ENCODE measurements around the gene ITGB8. TPM values are rescaled to one million over a fixed set of nuclear protein-coding genes. Genes with fewer than 3 reads are reported as not detected.
A peak's percentile ranks its signal among the peaks of the same experiment; 100 is the strongest.

ITGB8 gene
- total and polyA plus RNA-seq, 4 donors, result 0.16 to 2.8 (median 0.51) TPM

- Histone ChIP-seq H3K9ac (ENCODE audit: low read depth in 1 of 2, low read length in 2 of 2) (no peak overlapping the region), H3K27ac (ENCODE audit: low read depth in 1 of 2, low read length in 2 of 2) (no peak overlapping the region), H3K9me3 (ENCODE audit: control insufficient read depth in 4 of 4, low read length in 3 of 4) (no peaks in the 10 kb centered on the region), H3K27me3 (ENCODE audit: control insufficient read depth in 4 of 4, insufficient read depth in 4 of 4, low read length in 3 of 4) (peaks cover 0 to 6% (median 0%) of the 10 kb centered on the region in 4 donors), H3K4me1 (ENCODE audit: control insufficient read depth in 4 of 4, insufficient read depth in 4 of 4, low read length in 3 of 4) (no peaks in the 10 kb centered on the region), H3K36me3 (ENCODE audit: control insufficient read depth in 4 of 4, insufficient read depth in 3 of 4, low read depth in 1 of 4, low read length in 3 of 4) (no peaks in the 10 kb centered on the region), H3K4me3 (ENCODE audit: low read depth in 1 of 3, low read length in 3 of 3) (no peak overlapping the region)
- WGBS, result 87% methylated on average over 6 of the region's 6 CpGs
- TF ChIP-seq TAF1 (conservative IDR thresholded peaks at IDR 0.05) (no peak), RAD21 (IDR thresholded peaks at IDR 0.05) (no peak)
- TF ChIP-seq, protein P1, sequence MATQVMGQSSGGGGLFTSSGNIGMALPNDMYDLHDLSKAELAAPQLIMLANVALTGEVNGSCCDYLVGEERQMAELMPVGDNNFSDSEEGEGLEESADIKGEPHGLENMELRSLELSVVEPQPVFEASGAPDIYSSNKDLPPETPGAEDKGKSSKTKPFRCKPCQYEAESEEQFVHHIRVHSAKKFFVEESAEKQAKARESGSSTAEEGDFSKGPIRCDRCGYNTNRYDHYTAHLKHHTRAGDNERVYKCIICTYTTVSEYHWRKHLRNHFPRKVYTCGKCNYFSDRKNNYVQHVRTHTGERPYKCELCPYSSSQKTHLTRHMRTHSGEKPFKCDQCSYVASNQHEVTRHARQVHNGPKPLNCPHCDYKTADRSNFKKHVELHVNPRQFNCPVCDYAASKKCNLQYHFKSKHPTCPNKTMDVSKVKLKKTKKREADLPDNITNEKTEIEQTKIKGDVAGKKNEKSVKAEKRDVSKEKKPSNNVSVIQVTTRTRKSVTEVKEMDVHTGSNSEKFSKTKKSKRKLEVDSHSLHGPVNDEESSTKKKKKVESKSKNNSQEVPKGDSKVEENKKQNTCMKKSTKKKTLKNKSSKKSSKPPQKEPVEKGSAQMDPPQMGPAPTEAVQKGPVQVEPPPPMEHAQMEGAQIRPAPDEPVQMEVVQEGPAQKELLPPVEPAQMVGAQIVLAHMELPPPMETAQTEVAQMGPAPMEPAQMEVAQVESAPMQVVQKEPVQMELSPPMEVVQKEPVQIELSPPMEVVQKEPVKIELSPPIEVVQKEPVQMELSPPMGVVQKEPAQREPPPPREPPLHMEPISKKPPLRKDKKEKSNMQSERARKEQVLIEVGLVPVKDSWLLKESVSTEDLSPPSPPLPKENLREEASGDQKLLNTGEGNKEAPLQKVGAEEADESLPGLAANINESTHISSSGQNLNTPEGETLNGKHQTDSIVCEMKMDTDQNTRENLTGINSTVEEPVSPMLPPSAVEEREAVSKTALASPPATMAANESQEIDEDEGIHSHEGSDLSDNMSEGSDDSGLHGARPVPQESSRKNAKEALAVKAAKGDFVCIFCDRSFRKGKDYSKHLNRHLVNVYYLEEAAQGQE (IDR thresholded peaks at IDR 0.05), result no peak
- no peak for DNase-seq (ENCODE audit: low spot score)
Measured at GRCh38 chr7:20338285-20338684, 7.6 kb downstream of the ITGB8 start.

GRCh38 chr7:20340839-20341238, 10.1 kb downstream of the ITGB8 start:
- H3K4me3 ChIP-seq (ENCODE audit: low read depth in 1 of 3, low read length in 3 of 3), result no peak overlapping the region
- H3K9ac ChIP-seq (ENCODE audit: low read depth in 1 of 2, low read length in 2 of 2), result no peak overlapping the region
- H3K9me3 ChIP-seq (ENCODE audit: control insufficient read depth in 4 of 4, low read length in 3 of 4), result no peaks in the 10 kb centered on the region
- H3K27me3 ChIP-seq (ENCODE audit: control insufficient read depth in 4 of 4, insufficient read depth in 4 of 4, low read length in 3 of 4), result peaks cover 0 to 5% (median 0%) of the 10 kb centered on the region in 4 donors
- DNase-seq (ENCODE audit: low spot score), result no peak
- no peaks in the 10 kb centered on the region for H3K36me3 ChIP-seq (ENCODE audit: control insufficient read depth in 4 of 4, insufficient read depth in 3 of 4, low read depth in 1 of 4, low read length in 3 of 4)
- TF ChIP-seq SP1 (IDR thresholded peaks at IDR 0.05), result peak; percentile 9
- TF ChIP-seq ZBTB33 (IDR thresholded peaks at IDR 0.05), result no peak
- TF ChIP-seq FOXA1 (IDR thresholded peaks at IDR 0.05), result no peak
- TF ChIP-seq YY1 (IDR thresholded peaks at IDR 0.05), result no peak
- no peaks in the 10 kb centered on the region for H3K4me1 ChIP-seq (ENCODE audit: control insufficient read depth in 4 of 4, insufficient read depth in 4 of 4, low read length in 3 of 4)
- no peak overlapping the region for H3K27ac ChIP-seq (ENCODE audit: low read depth in 1 of 2, low read length in 2 of 2)

GRCh38 chr7:20343205-20343604, 12.5 kb downstream of the ITGB8 start:
- TF ChIP-seq, protein P2, sequence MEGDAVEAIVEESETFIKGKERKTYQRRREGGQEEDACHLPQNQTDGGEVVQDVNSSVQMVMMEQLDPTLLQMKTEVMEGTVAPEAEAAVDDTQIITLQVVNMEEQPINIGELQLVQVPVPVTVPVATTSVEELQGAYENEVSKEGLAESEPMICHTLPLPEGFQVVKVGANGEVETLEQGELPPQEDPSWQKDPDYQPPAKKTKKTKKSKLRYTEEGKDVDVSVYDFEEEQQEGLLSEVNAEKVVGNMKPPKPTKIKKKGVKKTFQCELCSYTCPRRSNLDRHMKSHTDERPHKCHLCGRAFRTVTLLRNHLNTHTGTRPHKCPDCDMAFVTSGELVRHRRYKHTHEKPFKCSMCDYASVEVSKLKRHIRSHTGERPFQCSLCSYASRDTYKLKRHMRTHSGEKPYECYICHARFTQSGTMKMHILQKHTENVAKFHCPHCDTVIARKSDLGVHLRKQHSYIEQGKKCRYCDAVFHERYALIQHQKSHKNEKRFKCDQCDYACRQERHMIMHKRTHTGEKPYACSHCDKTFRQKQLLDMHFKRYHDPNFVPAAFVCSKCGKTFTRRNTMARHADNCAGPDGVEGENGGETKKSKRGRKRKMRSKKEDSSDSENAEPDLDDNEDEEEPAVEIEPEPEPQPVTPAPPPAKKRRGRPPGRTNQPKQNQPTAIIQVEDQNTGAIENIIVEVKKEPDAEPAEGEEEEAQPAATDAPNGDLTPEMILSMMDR (IDR thresholded peaks at IDR 0.05; ENCODE audit: low read depth, low read length, missing input control), result no peak
- TF ChIP-seq HNF4A (conservative IDR thresholded peaks at IDR 0.05), result no peak
- no peak for TF ChIP-seq FOXA2 (IDR thresholded peaks at IDR 0.05)
- TF ChIP-seq EGR1 (IDR thresholded peaks at IDR 0.05; ENCODE audit: low read depth in 2 of 2), result no peak
- no peak for TF ChIP-seq NR2F2 (IDR thresholded peaks at IDR 0.05)
- TF ChIP-seq YY1 (IDR thresholded peaks at IDR 0.05), result no peak
- no peak for TF ChIP-seq TAF1 (conservative IDR thresholded peaks at IDR 0.05)
- TF ChIP-seq, protein P3, sequence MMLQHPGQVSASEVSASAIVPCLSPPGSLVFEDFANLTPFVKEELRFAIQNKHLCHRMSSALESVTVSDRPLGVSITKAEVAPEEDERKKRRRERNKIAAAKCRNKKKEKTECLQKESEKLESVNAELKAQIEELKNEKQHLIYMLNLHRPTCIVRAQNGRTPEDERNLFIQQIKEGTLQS (IDR thresholded peaks at IDR 0.05), result no peak
- TF ChIP-seq GABPA (IDR thresholded peaks at IDR 0.05 in 1 of 2, conservative IDR thresholded peaks at IDR 0.05 in 1 of 2), result no peak
- TF ChIP-seq, protein P1 (IDR thresholded peaks at IDR 0.05), result no peak
- 30% methylated on average over 3 of the region's 3 CpGs for WGBS
- no peaks in the 10 kb centered on the region for H3K4me1 ChIP-seq (ENCODE audit: control insufficient read depth in 4 of 4, insufficient read depth in 4 of 4, low read length in 3 of 4)
- H3K9me3 ChIP-seq (ENCODE audit: control insufficient read depth in 4 of 4, low read length in 3 of 4), result no peaks in the 10 kb centered on the region
- DNase-seq (ENCODE audit: low spot score), result no peak
- H3K27ac ChIP-seq (ENCODE audit: low read depth in 1 of 2, low read length in 2 of 2), result no peak overlapping the region
- no peak overlapping the region for H3K4me3 ChIP-seq (ENCODE audit: low read depth in 1 of 3, low read length in 3 of 3)
- H3K36me3 ChIP-seq (ENCODE audit: control insufficient read depth in 4 of 4, insufficient read depth in 3 of 4, low read depth in 1 of 4, low read length in 3 of 4), result no peaks in the 10 kb centered on the region
- peaks cover 0 to 2% (median 0%) of the 10 kb centered on the region in 4 donors for H3K27me3 ChIP-seq (ENCODE audit: control insufficient read depth in 4 of 4, insufficient read depth in 4 of 4, low read length in 3 of 4)
- H3K9ac ChIP-seq (ENCODE audit: low read depth in 1 of 2, low read length in 2 of 2), result no peak overlapping the region
